ENCODE measurements around the gene TMEM132D. TPM values are rescaled to one million over a fixed set of nuclear protein-coding genes. Genes with fewer than 3 reads are reported as not detected.

TMEM132D gene
- total RNA-seq, 2 donors from 2014 or later, result not detected

DNA sequence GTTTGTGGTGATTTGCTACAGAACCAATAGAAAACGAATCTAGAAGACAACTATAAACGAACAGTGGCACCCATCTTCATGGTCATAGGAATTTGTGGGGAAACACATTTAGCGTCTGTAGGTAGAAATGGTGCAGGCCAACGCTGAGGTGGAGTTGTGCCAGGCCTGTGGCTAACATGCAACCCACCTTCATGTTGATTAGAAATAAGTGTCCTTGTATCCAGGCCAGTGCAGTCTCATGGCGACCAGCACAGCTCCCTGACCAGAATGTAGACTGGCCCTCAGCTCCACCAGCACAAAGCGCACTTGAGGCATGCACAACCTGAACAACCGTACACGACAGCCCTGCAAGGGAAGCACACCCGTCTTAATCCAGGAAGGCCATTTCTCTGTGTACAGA, 187.0 kb downstream of the TMEM132D start:
- Histone ChIP-seq H3K36me3 (no peaks in the 10 kb centered on the region), H3K9me3 (no peaks in the 10 kb centered on the region), H3K4me1 (no peaks in the 10 kb centered on the region), H3K4me3 (no peak overlapping the region), H3K27me3 (no peaks in the 10 kb centered on the region), H3K27ac (no peak overlapping the region)
- DNase-seq (ENCODE audit: low spot score), result no peak
- TF ChIP-seq, protein P1, sequence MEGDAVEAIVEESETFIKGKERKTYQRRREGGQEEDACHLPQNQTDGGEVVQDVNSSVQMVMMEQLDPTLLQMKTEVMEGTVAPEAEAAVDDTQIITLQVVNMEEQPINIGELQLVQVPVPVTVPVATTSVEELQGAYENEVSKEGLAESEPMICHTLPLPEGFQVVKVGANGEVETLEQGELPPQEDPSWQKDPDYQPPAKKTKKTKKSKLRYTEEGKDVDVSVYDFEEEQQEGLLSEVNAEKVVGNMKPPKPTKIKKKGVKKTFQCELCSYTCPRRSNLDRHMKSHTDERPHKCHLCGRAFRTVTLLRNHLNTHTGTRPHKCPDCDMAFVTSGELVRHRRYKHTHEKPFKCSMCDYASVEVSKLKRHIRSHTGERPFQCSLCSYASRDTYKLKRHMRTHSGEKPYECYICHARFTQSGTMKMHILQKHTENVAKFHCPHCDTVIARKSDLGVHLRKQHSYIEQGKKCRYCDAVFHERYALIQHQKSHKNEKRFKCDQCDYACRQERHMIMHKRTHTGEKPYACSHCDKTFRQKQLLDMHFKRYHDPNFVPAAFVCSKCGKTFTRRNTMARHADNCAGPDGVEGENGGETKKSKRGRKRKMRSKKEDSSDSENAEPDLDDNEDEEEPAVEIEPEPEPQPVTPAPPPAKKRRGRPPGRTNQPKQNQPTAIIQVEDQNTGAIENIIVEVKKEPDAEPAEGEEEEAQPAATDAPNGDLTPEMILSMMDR (IDR thresholded peaks at IDR 0.05), result no peak

DNA sequence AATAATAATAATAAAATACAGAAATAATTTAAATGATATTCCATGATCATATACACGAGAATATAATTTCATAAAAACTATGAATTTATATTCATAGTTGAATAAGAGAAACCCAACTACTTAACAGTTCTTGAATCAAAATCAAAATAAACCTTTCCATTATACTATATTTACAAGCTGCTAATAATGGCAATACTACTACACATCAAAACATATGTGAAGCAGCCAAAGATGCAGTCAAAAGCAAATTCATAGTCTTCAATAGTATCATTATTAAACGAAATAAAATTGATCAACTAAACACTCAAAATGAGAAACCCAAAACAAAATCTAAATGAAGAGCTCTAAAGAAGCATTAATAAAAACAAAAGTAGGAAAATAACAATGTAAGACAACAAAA, 197.1 kb downstream of the TMEM132D start:
- DNase-seq (ENCODE audit: low spot score), result no peak
- no peaks in the 10 kb centered on the region for H3K27me3 ChIP-seq
- no peak overlapping the region for H3K27ac ChIP-seq
- peaks cover 0 to 30% of the 10 kb centered on the region in 2 donors for H3K9me3 ChIP-seq
- H3K36me3 ChIP-seq, result no peaks in the 10 kb centered on the region
- no peaks in the 10 kb centered on the region for H3K4me1 ChIP-seq
- TF ChIP-seq, protein P1 (IDR thresholded peaks at IDR 0.05), result no peak
- H3K4me3 ChIP-seq, result no peak overlapping the region

DNA sequence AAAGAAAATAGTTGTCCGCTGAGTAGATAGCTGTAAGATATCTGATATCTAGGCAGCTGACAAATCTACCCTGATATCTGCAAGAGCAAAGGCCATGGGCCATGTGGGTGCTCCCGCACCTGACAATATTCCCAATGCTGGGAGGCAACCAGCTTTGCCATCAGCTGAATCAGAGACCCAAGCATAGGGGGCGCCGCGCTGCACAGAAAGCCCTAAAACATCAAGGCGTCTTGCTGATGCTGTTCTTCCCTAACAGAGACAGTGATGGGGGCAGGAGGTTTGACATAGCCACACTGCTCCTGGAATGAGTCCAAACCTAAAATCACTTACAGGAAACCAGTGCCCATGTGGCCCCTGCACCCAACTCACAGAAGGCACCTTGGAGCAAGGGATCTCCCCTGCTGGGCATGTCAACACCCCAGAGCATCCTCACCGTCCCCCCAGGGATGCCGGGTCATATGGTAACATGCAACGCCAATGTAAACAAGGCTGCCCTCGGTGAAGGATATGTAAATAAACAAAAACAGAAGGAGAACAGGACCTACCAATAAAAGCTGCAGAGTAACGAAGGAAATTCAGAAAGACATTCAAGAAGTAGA, 199.5 kb downstream of the TMEM132D start:
- Histone ChIP-seq H3K9me3 (peaks cover 0 to 30% of the 10 kb centered on the region in 2 donors), H3K4me1 (no peaks in the 10 kb centered on the region), H3K27ac (no peak overlapping the region), H3K27me3 (no peaks in the 10 kb centered on the region), H3K36me3 (no peaks in the 10 kb centered on the region), H3K4me3 (no peak overlapping the region)
- no peak for DNase-seq (ENCODE audit: low spot score)
- TF ChIP-seq, protein P1 (IDR thresholded peaks at IDR 0.05), result no peak

DNA sequence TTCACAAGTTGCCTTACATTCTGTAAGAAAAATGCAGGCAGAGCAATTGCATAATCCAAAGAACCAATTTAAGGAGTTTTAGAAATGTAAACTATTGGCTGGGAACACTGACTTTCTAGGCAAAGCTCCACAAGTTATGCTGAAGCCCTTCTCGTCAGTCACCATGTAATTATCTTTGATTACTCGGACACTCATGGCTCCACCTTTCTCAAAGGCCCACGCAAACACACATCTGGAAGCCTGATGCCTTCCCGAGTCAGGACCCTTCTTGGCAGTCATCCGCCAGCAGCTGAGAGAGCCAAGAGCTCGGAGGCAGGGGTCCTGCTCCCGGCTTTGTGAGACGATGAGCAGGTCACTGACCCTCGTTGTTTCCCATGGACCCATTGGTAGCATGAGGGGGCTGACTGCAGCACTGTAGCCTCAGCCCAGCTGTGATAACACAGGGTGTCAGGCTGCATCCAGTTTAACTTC, 202.2 kb downstream of the TMEM132D start:
- DNase-seq (ENCODE audit: low spot score), result no peak
- no peaks in the 10 kb centered on the region for H3K27me3 ChIP-seq
- peaks cover 0 to 16% of the 10 kb centered on the region in 2 donors for H3K9me3 ChIP-seq
- no peaks in the 10 kb centered on the region for H3K4me1 ChIP-seq
- H3K4me3 ChIP-seq, result no peak overlapping the region
- H3K36me3 ChIP-seq, result no peaks in the 10 kb centered on the region
- TF ChIP-seq, protein P1 (IDR thresholded peaks at IDR 0.05), result no peak
- H3K27ac ChIP-seq, result no peak overlapping the region

DNA sequence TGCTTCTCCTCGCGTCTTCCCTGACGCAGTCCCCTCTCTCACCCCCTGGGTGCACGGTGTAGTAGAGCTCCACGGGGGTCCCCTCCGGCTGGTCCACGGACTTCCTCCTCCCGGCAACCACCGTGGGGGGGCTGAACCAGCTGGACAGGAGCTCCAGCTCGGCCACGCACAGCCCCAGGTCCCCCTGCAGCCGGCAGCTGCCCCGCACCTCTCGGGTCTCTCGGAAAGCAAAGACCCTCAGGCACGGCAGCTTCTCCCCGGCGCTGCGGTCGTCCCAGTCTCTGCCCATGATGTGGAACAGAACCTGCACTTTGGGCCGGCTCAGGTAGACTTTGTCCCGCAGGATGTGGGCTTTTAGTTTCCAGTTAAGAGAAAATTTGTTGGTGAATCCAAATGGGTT, 203.8 kb downstream of the TMEM132D start:
- Histone ChIP-seq H3K4me1 (no peaks in the 10 kb centered on the region), H3K27me3 (no peaks in the 10 kb centered on the region), H3K36me3 (no peaks in the 10 kb centered on the region), H3K27ac (no peak overlapping the region), H3K9me3 (no peaks in the 10 kb centered on the region), H3K4me3 (no peak overlapping the region)
- no peak for DNase-seq (ENCODE audit: low spot score)
- TF ChIP-seq, protein P1 (IDR thresholded peaks at IDR 0.05), result no peak

DNA sequence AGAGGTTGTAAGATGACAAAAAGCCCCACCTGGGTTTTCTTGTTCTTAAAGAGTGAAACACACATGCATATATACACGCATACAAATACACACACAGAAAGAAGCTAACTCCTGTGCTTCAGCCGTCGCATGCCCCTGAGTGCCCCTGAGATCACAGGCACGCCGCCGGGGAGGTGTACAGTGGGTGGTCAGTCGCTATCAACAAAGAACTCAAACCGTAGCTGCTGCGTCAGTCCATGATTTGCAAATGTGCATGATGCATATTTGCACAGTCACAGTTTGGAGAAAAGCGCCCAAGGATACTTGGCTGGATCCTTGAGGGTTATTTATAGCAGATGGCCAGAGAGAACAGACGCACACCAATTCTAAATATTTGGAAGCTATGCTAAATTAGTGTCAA, 206.9 kb downstream of the TMEM132D start:
- H3K27ac ChIP-seq, result no peak overlapping the region
- no peak overlapping the region for H3K4me3 ChIP-seq
- no peaks in the 10 kb centered on the region for H3K4me1 ChIP-seq
- no peaks in the 10 kb centered on the region for H3K27me3 ChIP-seq
- H3K36me3 ChIP-seq, result no peaks in the 10 kb centered on the region
- DNase-seq (ENCODE audit: low spot score), result no peak
- no peaks in the 10 kb centered on the region for H3K9me3 ChIP-seq
- TF ChIP-seq, protein P1 (IDR thresholded peaks at IDR 0.05), result no peak
